Lung (tissue), 12 donors: ENCODE results near the gene TKTL1. TPM values are rescaled to one million over a fixed set of nuclear protein-coding genes. Genes with fewer than 3 reads are reported as not detected.

ENCODE experiments used
- ATAC-seq: fragments of 200-7000 bp; cut with Tn5 transposase; one replicate; pipeline ENCODE4 v1.9.1; 2020; ENCODE audit warnings: moderate number of reproducible peaks; ENCODE audit not compliant: insufficient read depth, low FRiP score
- DNase-seq, 3 donors: peaks; one replicate each; pipeline ENCODE4 v3.0.0-alpha.2; 2013 to 2017
- H3K27ac ChIP-seq, 2 donors: one replicate each; pipeline ENCODE4 v1.5.1; 2013; ENCODE audit warnings: mild to moderate bottlenecking in 2 of 2, moderate library complexity in 2 of 2, control low read depth in 1 of 2, inconsistent platforms in 1 of 2, low read depth in 1 of 2, low read length in 1 of 2
- H3K27me3 ChIP-seq, 3 donors: one replicate each; pipeline ENCODE4 v1.5.1; 2013; ENCODE audit warnings: low read length in 2 of 3; ENCODE audit not compliant: control insufficient read depth in 3 of 3, insufficient read depth in 3 of 3
- H3K36me3 ChIP-seq, 4 donors: one replicate each; pipeline ENCODE4 v1.5.1; 2013; ENCODE audit warnings: low read length in 4 of 4, mild to moderate bottlenecking in 1 of 4, moderate library complexity in 1 of 4; ENCODE audit not compliant: control insufficient read depth in 4 of 4, insufficient read depth in 4 of 4
- H3K4me1 ChIP-seq, 5 donors: one replicate each; pipeline ENCODE4 v1.5.1; 2013; ENCODE audit warnings: low read length in 5 of 5, mild to moderate bottlenecking in 2 of 5, moderate library complexity in 1 of 5; ENCODE audit not compliant: control insufficient read depth in 5 of 5, insufficient read depth in 5 of 5
- H3K4me3 ChIP-seq: one replicate; pipeline ENCODE4 v1.5.1; 2013; ENCODE audit warnings: mild to moderate bottlenecking, control low read depth, moderate library complexity
- H3K9ac ChIP-seq, 2 donors: one replicate each; pipeline ENCODE4 v1.5.1; 2013; ENCODE audit warnings: low read length in 2 of 2, control low read depth in 1 of 2; ENCODE audit not compliant: insufficient read depth in 1 of 2
- H3K9me3 ChIP-seq, 4 donors: one replicate each; pipeline ENCODE4 v1.5.1; 2013; ENCODE audit warnings: low read length in 3 of 4, mild to moderate bottlenecking in 1 of 4, moderate library complexity in 1 of 4; ENCODE audit not compliant: control insufficient read depth in 4 of 4, insufficient read depth in 3 of 4
- WGBS, 2 donors: extraction: QIAGEN DNeasy Blood & Tissue Kit; methylation state at CpG; one replicate each; pipeline ENCODE4 v1.1.7; 2013; 5-methylcytosine and 5-hydroxymethylcytosine counted together
- polyA plus RNA-seq, 2 donors: library from polyadenylated mRNA; stranded (reverse); fragments of 200-250 nt; gene quantifications; one replicate each; pipeline ENCODE4 v1.2.1, GENCODE V29; 2013
- total RNA-seq, 2 donors: library from RNA; depleted of rRNA in 1 of 2; stranded (reverse); fragments of >200 nt in 1 of 2; gene quantifications; one replicate each; pipeline ENCODE4 v1.2.1, GENCODE V29; 2014 to 2021
- TF ChIP-seq, protein P1 (sequence below): IDR thresholded peaks from 2 replicates; pipeline ENCODE4 v1.5.1; 2012; ENCODE audit warnings: mild to moderate bottlenecking; ENCODE audit errors: control extremely low read depth, extremely low read depth
- donor health status: control.
- donor health status: control.
- donor health status: Bipolar disorder and iron deficiency.
- donor health status: healthy.
- donor health status: DM: yes; HTN: yes; CAD: no.

TKTL1 gene
- total and polyA plus RNA-seq, 4 donors = 0.18 to 1.5 (median 0.54) TPM; not detected in 1

DNA sequence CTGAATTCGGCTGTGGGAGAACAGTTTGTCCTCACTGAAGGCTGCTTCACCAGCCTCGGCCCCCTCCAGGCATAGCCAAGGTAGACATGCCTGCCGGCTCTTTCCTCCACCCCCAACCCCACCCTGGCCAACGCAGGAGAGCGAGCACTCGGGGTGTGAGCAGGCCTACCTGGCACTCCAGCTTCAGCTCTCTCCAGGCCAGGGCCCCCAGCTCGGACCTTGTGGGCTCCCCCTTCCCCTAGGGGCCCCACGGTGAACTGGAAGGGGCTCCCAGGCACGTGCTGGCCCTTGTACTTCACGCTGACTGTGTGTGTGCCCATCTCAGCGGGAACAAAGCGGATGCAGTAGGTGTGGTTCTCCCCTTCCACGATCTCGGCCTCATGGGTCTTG is 56.4 kb downstream of the TKTL1 start:
- WGBS, 2 donors = 77 to 93% methylated on average over 14 of the region's 14 CpGs
- no peak for DNase-seq
- H3K4me3 ChIP-seq = no peak overlapping the region
- peaks cover 7 to 70% (median 31%) of the 10 kb centered on the region in 4 donors for H3K36me3 ChIP-seq
- no peaks in the 10 kb centered on the region for H3K9me3 ChIP-seq
- H3K9ac ChIP-seq = no peak overlapping the region
- no peaks in the 10 kb centered on the region for H3K27me3 ChIP-seq
- ATAC-seq = no peak
- H3K27ac ChIP-seq = peak overlapping the region in 1 of 2 donors; percentile 9
- TF ChIP-seq, protein P1, sequence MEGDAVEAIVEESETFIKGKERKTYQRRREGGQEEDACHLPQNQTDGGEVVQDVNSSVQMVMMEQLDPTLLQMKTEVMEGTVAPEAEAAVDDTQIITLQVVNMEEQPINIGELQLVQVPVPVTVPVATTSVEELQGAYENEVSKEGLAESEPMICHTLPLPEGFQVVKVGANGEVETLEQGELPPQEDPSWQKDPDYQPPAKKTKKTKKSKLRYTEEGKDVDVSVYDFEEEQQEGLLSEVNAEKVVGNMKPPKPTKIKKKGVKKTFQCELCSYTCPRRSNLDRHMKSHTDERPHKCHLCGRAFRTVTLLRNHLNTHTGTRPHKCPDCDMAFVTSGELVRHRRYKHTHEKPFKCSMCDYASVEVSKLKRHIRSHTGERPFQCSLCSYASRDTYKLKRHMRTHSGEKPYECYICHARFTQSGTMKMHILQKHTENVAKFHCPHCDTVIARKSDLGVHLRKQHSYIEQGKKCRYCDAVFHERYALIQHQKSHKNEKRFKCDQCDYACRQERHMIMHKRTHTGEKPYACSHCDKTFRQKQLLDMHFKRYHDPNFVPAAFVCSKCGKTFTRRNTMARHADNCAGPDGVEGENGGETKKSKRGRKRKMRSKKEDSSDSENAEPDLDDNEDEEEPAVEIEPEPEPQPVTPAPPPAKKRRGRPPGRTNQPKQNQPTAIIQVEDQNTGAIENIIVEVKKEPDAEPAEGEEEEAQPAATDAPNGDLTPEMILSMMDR = no peak
- H3K4me1 ChIP-seq = peaks cover 0 to 3% (median 0%) of the 10 kb centered on the region in 5 donors

GRCh38 chrX:154352466-154352865 is 56.9 kb downstream of the TKTL1 start:
- H3K4me1 ChIP-seq = no peaks in the 10 kb centered on the region
- DNase-seq = no peak
- no peak for ATAC-seq
- no peaks in the 10 kb centered on the region for H3K27me3 ChIP-seq
- 85 to 88% methylated on average over 12 to 13 of the region's 13 CpGs for WGBS, 2 donors
- H3K4me3 ChIP-seq = no peak overlapping the region
- peaks cover 0 to 2% (median 0%) of the 10 kb centered on the region in 4 donors for H3K9me3 ChIP-seq
- peaks cover 9 to 73% (median 34%) of the 10 kb centered on the region in 4 donors for H3K36me3 ChIP-seq
- TF ChIP-seq, protein P1 = no peak
- H3K27ac ChIP-seq = no peak overlapping the region
- no peak overlapping the region for H3K9ac ChIP-seq

GRCh38 chrX:154353172-154353843 is 57.7 kb downstream of the TKTL1 start:
- Histone ChIP-seq H3K4me1 (no peaks in the 10 kb centered on the region), H3K27me3 (no peaks in the 10 kb centered on the region), H3K9ac (no peak overlapping the region), H3K27ac (no peak overlapping the region), H3K36me3 (peaks cover 16 to 79% (median 36%) of the 10 kb centered on the region in 4 donors), H3K9me3 (peaks cover 0 to 2% (median 0%) of the 10 kb centered on the region in 4 donors), H3K4me3 (no peak overlapping the region)
- DNase-seq (no peak), ATAC-seq (no peak)
- WGBS, 2 donors = 88 to 92% methylated on average over 24 of the region's 24 CpGs
- TF ChIP-seq, protein P1 = no peak
